LNCaP clone FGC (cell line): Measurements from ENCODE around the gene CRYL1.

ENCODE experiments used
- DNase-seq: peaks from one replicate; pipeline ENCODE4 v3.0.0-alpha.2; 2011; ENCODE audit warnings: low read depth
- H3K4me3 ChIP-seq: 2 replicates; pipeline ENCODE4 v1.5.1; 2011; ENCODE audit warnings: mild to moderate bottlenecking, low read depth, low read length, control low read depth
- TF ChIP-seq, protein P1 (sequence below): IDR thresholded peaks from 2 replicates; pipeline ENCODE4 v1.5.1; 2012; ENCODE audit warnings: mild to moderate bottlenecking; ENCODE audit not compliant: control insufficient read depth, insufficient read depth; ENCODE audit errors: extremely low read depth

The CRYL1 gene

DNA sequence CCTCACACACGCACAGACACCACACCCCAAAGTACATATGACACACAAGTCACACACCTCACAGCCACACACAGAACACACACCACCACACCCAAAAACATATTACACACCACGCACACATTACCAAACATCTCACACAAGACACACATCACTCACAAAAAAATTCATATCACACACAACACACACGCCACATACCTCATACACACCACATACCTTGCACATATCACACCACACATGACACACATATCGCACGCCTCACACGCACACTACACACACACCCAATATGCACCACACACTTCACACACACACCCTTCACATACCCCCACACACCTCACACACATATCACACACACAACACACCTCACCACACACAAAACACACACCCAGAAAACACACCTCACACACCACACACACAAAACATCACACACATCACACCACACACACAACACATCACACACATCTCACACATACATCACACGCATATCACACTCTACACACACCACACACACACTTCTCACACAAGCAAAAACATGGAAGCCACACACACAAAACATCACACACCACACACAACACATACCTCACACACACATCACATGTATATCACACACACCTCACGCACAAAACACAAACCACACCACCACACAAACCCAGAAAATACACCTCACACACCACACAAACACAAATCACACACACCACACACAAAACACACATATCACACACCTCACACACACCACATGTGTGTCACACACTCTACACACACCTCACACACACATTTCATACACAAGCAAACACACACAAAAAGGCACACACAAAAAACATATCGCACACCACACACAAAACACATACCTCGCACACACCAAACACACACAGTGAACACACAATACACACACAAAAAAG, 132.1 kb downstream of the CRYL1 start:
- DNase-seq = no peak
- TF ChIP-seq, protein P1, sequence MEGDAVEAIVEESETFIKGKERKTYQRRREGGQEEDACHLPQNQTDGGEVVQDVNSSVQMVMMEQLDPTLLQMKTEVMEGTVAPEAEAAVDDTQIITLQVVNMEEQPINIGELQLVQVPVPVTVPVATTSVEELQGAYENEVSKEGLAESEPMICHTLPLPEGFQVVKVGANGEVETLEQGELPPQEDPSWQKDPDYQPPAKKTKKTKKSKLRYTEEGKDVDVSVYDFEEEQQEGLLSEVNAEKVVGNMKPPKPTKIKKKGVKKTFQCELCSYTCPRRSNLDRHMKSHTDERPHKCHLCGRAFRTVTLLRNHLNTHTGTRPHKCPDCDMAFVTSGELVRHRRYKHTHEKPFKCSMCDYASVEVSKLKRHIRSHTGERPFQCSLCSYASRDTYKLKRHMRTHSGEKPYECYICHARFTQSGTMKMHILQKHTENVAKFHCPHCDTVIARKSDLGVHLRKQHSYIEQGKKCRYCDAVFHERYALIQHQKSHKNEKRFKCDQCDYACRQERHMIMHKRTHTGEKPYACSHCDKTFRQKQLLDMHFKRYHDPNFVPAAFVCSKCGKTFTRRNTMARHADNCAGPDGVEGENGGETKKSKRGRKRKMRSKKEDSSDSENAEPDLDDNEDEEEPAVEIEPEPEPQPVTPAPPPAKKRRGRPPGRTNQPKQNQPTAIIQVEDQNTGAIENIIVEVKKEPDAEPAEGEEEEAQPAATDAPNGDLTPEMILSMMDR = no peak
- H3K4me3 ChIP-seq = no peak overlapping the region

DNA sequence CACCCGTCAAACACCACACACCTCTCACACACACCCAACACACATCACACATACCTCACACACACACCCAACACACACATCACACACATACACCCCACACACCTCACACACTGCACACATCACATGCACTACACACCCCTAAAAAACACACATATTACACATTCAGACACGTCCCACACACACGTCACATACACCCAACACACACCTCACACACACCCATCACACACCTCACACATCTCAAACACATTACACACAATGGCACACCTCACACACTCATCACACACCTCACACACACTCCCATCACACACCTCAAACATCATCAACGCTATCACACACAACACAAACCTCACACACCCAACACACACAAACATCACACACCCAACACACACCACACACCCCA, 133.1 kb downstream of the CRYL1 start:
- TF ChIP-seq, protein P1 = no peak
- DNase-seq = no peak
- no peak overlapping the region for H3K4me3 ChIP-seq

DNA sequence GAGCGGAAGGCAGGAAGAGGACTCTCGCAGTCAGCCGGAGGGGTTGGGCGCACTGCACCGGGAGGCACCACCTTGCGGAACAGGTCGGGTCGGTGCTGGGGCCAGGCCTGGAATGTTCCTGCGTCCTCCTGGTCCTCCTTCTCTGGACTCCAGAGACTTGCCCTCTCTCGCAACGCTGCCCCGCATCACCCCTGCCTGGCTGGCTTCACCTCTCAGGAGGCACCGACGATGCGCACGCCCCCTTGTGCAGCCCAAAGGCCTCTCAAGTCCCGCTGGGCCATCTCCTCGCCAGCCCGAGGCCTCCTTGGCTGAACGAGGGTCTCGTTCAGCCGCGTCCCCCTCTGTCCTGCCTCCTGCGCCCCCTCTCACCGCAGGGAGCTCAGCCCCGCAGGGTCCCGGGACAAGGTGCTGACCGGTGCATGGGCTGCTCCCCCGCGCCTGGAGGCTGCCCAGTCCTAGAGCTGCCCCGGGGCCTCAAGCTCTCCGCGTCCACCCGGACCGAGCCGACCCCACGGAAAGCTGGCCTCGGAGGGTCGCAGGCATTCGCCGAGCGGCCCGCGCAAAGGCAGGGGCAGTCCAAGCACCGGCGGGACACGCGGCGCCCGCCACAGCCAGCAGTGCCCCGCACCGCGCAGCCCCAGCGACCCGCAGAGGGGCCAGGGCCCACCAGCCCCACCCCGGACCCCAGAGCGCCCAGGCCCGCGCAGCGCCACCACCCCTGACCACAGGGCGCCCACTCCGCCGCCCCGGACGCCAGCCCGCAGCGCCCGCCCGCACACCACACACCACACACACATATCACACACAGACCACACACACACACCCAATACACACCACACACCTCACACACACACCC, 133.8 kb downstream of the CRYL1 start:
- TF ChIP-seq, protein P1 = no peak
- H3K4me3 ChIP-seq = no peak overlapping the region
- no peak for DNase-seq

DNA sequence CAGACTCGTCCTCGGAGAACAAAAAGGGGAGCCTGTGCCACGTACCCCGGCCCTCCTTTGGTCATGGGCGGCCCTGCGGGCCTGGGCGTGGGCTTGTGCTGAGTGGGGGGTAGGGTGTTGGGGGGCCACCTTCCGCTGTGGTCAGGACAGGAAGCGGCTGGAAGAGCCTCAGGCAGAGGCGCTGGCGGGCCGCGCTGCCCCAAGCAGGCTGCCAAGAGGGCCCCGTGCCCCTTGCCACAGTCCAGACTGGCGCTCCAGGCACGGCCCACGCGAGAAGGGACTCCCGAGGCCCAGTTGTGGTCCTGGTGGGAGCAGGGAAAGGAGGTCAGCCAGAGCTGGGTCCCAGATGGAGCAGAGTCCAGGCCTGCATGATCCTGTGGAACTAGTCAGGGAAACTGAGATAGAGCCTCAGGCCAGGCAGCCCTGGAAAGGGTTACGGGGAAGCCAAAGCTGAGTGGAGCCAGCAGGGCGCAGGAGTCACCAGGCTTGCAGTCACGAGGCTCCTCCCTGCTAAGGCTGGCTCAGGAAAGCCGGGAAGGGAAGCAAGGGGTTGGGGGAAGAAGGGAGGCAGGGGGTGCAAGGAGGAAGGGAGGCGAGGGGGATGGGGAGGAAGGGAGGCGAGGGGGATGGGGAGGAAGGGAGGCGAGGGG, 135.0 kb downstream of the CRYL1 start:
- TF ChIP-seq, protein P1 = no peak
- H3K4me3 ChIP-seq = no peak overlapping the region
- DNase-seq = no peak

DNA sequence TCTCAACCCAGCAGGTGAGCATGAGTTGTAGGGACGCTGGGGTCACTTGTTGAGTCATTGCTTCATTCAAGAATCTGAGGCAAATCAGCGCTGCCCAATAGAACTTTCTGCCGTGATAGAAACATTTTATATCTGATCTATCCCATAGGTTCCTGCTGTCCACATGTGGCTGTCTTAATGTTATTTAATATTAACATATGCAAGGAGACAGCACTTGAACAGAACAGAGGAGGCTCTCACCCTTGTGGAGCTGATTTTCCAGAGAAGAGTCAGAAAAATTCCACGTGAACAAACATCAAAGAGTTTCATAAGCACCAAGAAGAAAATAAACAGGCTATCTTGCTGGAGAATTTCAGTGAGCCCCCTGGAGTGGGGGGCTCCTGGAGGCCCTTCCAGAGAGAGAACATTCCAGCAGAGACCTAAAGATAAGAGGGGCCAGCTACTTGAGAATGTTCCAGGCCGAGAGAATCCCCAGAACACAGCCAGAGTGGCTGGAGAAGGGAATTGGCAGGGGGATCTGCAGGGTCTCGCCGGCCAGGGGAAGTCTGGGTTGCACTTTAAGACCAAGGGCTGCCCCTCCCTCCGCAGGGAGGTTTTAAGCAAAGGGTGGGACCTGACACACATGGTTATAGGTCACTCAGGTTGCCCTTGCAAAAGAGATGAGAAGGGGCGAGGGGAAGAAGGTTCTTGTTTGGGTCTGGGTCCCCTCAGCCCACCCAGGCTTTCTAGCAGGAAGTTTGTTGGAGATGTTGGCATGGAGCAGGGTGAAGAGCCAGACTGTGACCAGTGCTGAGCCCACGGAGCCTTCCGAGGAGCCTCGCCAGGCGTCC, 135.7 kb downstream of the CRYL1 start:
- H3K4me3 ChIP-seq = no peak overlapping the region
- no peak for DNase-seq
- TF ChIP-seq, protein P1 = no peak

DNA sequence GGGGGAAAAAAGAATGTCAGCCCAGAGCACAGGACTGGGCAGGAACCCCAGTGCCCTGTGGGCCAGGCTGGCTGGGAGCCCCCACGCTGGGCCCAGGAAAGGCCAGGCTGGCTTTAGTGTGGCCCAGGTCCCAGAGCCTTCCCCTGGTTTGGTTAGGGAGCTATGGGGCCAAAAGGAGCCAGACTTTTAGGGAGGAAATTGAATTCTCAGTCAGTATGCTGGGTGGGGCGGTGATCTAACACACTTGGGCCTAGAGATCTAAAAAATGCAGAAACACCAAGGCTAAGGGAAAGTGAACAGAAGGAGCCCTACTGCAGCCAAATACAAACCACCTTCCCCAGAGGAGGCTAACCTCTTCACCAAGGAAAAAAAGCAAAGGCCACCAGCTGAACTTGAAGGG, 137.5 kb downstream of the CRYL1 start:
- H3K4me3 ChIP-seq = no peak overlapping the region
- TF ChIP-seq, protein P1 = no peak
- DNase-seq = no peak
